Calu3 (cell line): ENCODE data around the gene VWA3A. TPM values are rescaled to one million over a fixed set of nuclear protein-coding genes. Genes with fewer than 3 reads are reported as not detected.

ENCODE experiments used
- BruUV-seq: library from RNA; stranded (reverse); fragments of 400-500 nt; replicated peaks from 2 replicates; lab custom pipeline; 2021; lab: Mats Ljungman, UMichigan
- CTCF ChIA-PET: fragments of 300-600 bp; sonication (Branson Sonifier 250); formaldehyde crosslinking; loops from one replicate; lab custom pipeline; 2022; ENCODE audit warnings: antibody characterized with exemption; lab: Charles Lee
- DNase-seq: peaks from one replicate; pipeline ENCODE4 v3.0.0; 2022
- H3K27ac Mint-ChIP-seq: one replicate; pipeline ENCODE4 v1.8.0; 2022; ENCODE audit warnings: mixed read lengths; ENCODE audit not compliant: unreplicated experiment
- H3K27me3 Mint-ChIP-seq: one replicate; pipeline ENCODE4 v1.8.0; 2022; ENCODE audit warnings: mixed read lengths; ENCODE audit not compliant: unreplicated experiment
- H3K36me3 Mint-ChIP-seq: one replicate; pipeline ENCODE4 v1.8.0; 2022; ENCODE audit warnings: mild to moderate bottlenecking, moderate library complexity, mixed read lengths; ENCODE audit not compliant: insufficient read depth, unreplicated experiment
- H3K4me1 Mint-ChIP-seq: one replicate; pipeline ENCODE4 v1.8.0; 2022; ENCODE audit warnings: mild to moderate bottlenecking, low read depth, mixed read lengths; ENCODE audit not compliant: unreplicated experiment
- H3K4me3 Mint-ChIP-seq: one replicate; pipeline ENCODE4 v1.8.0; 2022; ENCODE audit warnings: mild to moderate bottlenecking, low read depth, moderate library complexity, mixed read lengths; ENCODE audit not compliant: unreplicated experiment
- H3K9me3 Mint-ChIP-seq: one replicate; pipeline ENCODE4 v1.8.0; 2022; ENCODE audit warnings: low read depth, mixed read lengths; ENCODE audit not compliant: unreplicated experiment
- intact Hi-C: fragments of 100-400 bp; cut with micrococcal nuclease; formaldehyde crosslinking; loops from one replicate; pipeline ENCODE4 v1.10.0; 2022; ENCODE audit not compliant: unreplicated experiment
- total RNA-seq: library from RNA; stranded (reverse); gene quantifications from 2 replicates; pipeline ENCODE4 v1.2.3, GENCODE V29; 2022
- TF ChIP-seq, protein P1 (sequence below): fragments of 200-600 bp; IDR thresholded peaks from one replicate; pipeline ENCODE4 v1.8.0; 2022; ENCODE audit warnings: antibody characterized with exemption; ENCODE audit not compliant: unreplicated experiment

The VWA3A gene
- total RNA-seq, 1 experiment from 2014 or later = 0.33 TPM

DNA sequence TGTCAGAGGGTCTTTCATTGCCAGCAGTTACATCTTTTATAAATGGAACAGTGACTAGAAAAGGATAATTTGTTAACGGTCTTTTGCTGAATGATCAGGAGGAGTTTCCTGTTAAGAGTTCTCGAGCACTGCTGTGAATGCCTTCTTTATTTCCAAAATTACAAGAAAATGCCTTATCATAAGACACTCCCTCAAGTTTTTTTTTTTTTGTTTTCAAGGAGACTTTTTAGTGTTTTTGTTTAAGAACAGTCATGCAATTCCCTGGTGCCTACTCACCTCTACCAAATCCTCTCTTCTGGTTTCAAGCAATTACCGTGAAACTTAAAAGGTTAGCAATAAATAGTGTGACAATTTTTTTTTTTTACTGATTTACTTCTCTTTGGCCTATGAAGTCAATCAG lies 19.0 kb upstream of the VWA3A start:
- Mint-ChIP-seq H3K27ac (no peak overlapping the region), H3K27me3 (no peaks in the 10 kb centered on the region), H3K4me3 (no peak overlapping the region), H3K9me3 (no peaks in the 10 kb centered on the region), H3K4me1 (no peaks in the 10 kb centered on the region), H3K36me3 (no peaks in the 10 kb centered on the region)
- intact Hi-C loops = no loop called here
- no TSS peak for BruUV-seq
- DNase-seq = no peak
- TF ChIP-seq, protein P1, sequence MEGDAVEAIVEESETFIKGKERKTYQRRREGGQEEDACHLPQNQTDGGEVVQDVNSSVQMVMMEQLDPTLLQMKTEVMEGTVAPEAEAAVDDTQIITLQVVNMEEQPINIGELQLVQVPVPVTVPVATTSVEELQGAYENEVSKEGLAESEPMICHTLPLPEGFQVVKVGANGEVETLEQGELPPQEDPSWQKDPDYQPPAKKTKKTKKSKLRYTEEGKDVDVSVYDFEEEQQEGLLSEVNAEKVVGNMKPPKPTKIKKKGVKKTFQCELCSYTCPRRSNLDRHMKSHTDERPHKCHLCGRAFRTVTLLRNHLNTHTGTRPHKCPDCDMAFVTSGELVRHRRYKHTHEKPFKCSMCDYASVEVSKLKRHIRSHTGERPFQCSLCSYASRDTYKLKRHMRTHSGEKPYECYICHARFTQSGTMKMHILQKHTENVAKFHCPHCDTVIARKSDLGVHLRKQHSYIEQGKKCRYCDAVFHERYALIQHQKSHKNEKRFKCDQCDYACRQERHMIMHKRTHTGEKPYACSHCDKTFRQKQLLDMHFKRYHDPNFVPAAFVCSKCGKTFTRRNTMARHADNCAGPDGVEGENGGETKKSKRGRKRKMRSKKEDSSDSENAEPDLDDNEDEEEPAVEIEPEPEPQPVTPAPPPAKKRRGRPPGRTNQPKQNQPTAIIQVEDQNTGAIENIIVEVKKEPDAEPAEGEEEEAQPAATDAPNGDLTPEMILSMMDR = no peak
- CTCF ChIA-PET = no interaction called here

DNA sequence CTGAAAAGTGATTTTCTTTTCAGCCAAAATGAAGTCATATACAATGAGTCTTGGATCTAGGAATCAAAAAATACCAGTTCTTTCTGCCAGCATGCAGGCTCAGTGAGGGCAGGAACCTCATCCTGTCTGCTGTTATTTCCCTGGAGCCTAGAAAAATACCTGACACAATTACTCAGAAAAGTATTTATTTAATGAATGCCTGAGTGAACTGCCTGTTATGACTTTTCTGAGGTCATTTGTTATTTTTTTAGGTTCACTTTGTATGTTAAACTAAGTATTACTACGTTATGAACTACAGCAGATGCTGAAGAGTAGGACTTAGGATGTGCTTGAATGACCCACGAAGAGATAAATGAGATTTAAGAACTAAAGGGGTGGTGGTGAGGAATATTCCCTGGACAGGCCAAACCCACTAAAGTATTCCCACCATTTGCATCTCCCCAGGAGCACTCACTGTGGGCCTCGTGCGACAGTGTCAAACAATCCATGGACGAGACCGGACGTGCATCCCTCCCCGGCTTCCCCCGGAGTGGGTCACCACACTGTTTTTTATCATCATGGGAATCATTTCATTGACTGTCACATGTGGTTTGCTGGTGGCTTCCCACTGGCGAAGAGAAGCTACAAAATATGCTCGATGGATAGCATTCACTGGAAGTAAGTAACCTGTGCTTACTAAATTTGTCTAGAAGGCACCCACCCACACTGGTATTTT lies 17.1 kb upstream of the VWA3A start:
- H3K4me3 Mint-ChIP-seq = no peak overlapping the region
- BruUV-seq = no TSS peak
- H3K9me3 Mint-ChIP-seq = no peaks in the 10 kb centered on the region
- H3K27me3 Mint-ChIP-seq = no peaks in the 10 kb centered on the region
- TF ChIP-seq, protein P1 = no peak
- intact Hi-C loops = no loop called here
- no peaks in the 10 kb centered on the region for H3K36me3 Mint-ChIP-seq
- no peak for DNase-seq
- CTCF ChIA-PET = no interaction called here
- H3K27ac Mint-ChIP-seq = no peak overlapping the region
- H3K4me1 Mint-ChIP-seq = no peaks in the 10 kb centered on the region

DNA sequence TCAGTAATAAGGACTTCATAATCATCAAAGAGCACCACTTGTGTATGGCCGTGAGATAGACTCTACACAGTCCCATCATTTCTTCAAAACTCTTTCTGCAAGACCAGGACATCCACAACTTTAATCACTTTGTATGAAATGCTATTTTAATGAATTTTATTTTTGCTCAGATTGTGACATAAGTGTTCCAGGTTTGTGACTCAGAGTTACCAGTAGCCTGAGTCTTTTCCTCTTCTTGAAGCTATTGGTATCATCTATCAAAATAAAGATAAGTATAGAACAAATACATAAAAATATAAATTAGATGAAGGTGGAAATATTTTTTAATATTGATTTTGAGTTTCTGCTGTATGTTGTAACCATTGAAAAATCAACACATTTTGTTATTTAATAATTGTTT lies 16.6 kb upstream of the VWA3A start:
- H3K4me3 Mint-ChIP-seq = no peak overlapping the region
- intact Hi-C loops = no loop called here
- TF ChIP-seq, protein P1 = no peak
- no peaks in the 10 kb centered on the region for H3K9me3 Mint-ChIP-seq
- no peak for DNase-seq
- H3K27ac Mint-ChIP-seq = no peak overlapping the region
- no TSS peak for BruUV-seq
- CTCF ChIA-PET = no interaction called here
- no peaks in the 10 kb centered on the region for H3K36me3 Mint-ChIP-seq
- no peaks in the 10 kb centered on the region for H3K4me1 Mint-ChIP-seq
- no peaks in the 10 kb centered on the region for H3K27me3 Mint-ChIP-seq

DNA sequence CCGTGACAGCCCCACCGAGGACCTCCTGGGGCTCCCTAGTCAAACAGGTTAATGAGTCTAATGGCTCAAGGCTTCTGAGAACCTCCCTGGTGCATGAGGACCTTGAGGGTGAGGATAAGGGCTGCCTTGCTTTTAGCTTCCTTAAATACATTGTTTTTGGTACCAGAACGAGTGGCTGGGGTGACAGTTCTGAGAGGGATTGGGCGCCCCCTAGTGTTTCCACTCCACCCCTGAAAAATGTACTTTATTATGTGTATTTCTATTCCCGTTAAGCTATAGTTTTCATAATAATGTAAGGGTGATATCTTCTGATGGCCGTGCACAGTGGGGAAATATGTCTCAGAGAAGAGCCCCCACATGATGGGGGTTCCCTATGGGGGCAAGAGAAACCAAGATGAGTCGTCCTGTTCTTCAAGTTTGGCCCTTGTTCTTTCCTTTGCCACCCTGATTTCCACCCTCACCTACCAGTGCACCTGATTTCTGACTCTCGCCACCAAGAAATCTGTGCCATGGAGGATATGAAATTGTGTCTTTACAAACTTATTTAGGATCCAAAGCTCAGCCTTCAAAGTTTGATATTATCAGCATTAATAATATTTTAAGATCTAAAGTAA lies 14.5 kb upstream of the VWA3A start:
- Mint-ChIP-seq H3K36me3 (no peaks in the 10 kb centered on the region), H3K27me3 (no peaks in the 10 kb centered on the region), H3K9me3 (no peaks in the 10 kb centered on the region), H3K4me3 (no peak overlapping the region), H3K27ac (no peak overlapping the region), H3K4me1 (no peaks in the 10 kb centered on the region)
- TF ChIP-seq, protein P1 = peak; percentile 89
- no TSS peak for BruUV-seq
- DNase-seq = peak; percentile 85
- CTCF ChIA-PET = interaction anchor here (0.6 to 2.0 kb wide), 22 partner anchors 12 to 138 kb away, joined by 3 to 74 read pairs (median 6); partner anchors contain the start of genes MOSMO and PDZD9
- intact Hi-C loops = loop anchor here (1.0 kb wide), 2 partner anchors 77 to 110 kb away; partner anchors contain the start of gene PDZD9
